GM19324 (cell line): ENCODE results near the gene SELENOW.
"Not testable (repeated sequence)": the region's sequence is repeated elsewhere in the genome, so short reads cannot be mapped to it uniquely, and the experiment has no call there.

Experiments
- ATAC-seq: cut with Tn5 transposase; IDR thresholded peaks from one replicate; pipeline ENCODE4 v1.9.1; 2021; ENCODE audit warnings: mild to moderate bottlenecking, moderate library complexity; ENCODE audit not compliant: unreplicated experiment, low FRiP score

Gene SELENOW

DNA sequence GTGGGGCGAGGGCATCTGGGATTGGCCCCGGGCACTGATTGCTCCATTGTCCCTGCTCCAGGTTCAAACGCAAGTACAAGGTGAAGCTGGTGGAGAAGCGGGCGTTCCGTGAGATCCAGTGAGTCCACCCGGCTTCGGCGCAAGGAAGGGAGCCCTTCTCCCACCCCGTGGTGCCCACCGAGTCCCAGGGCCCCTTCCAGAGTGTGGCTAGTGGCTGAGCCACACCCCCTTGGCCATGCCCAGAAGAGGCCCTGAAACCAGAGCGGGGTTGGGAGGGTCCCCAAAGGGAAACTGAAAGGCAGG lies 21.9 kb upstream of the SELENOW start:
- ATAC-seq: no peak

- no peak for ATAC-seq
These were observed 21.4 kb upstream of the SELENOW start for GRCh38 chr19:47756953-47757608.

- no peak for ATAC-seq
These were observed 20.7 kb upstream of the SELENOW start for GRCh38 chr19:47757617-47758442.

DNA sequence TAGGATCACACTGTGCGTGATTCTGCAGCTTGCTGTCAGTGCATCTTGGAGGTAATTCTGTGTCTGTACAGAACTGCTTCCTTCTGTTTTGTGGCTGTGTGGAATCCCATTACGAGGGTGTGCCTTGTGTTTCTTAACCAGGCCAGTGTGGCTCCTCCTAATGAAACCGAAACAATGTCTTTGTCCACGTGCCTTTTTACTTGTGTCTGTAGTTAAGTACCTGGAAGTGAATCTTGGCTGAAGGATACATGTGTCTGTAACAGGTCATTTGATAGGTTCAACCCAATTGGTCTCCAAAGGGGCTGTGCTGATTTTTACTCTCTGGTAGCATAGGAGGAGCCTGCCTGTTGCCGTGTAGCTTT lies 20.1 kb upstream of the SELENOW start:
- no peak for ATAC-seq

GRCh38 chr19:47760632-47760999 lies 17.9 kb upstream of the SELENOW start:
- no peak for ATAC-seq

DNA sequence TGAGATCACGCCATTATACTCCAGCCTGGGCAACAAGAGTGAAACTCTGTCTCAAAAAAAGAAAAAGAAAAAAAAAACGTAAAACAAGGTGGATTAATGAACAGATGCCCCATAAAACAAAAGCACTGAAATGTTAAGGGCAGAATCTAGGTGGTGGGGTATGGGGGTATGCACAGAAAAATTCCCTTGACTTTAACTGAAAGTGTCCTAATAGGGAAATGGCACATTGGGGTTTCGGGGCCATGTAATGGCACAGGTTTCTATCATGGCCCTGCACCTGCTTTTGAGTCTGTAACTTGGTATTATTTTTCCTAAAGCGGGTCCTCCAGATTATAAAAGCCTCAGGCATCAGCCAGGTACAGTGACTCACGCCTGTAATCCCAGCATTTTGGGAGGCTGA lies 16.9 kb upstream of the SELENOW start:
- no peak for ATAC-seq

DNA sequence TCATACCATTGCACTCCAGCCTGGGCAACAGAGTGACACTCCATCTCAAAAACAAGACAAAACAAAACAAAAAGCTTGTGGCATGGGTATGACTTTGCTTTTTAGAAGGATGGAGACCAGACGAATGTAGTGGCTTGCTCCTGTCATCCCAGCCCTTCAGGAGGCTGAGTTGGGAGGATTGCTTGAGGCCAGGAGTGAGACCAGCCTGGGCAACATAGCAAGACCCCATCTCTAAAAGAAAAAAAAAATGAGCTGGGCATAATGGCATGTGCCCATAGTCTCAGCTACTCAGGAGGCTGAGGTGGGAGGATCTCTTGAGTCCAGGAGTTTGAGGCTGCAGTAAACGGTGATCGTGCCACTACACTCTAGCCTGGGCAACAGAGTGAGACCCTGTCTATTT lies 16.4 kb upstream of the SELENOW start:
- no peak for ATAC-seq

DNA sequence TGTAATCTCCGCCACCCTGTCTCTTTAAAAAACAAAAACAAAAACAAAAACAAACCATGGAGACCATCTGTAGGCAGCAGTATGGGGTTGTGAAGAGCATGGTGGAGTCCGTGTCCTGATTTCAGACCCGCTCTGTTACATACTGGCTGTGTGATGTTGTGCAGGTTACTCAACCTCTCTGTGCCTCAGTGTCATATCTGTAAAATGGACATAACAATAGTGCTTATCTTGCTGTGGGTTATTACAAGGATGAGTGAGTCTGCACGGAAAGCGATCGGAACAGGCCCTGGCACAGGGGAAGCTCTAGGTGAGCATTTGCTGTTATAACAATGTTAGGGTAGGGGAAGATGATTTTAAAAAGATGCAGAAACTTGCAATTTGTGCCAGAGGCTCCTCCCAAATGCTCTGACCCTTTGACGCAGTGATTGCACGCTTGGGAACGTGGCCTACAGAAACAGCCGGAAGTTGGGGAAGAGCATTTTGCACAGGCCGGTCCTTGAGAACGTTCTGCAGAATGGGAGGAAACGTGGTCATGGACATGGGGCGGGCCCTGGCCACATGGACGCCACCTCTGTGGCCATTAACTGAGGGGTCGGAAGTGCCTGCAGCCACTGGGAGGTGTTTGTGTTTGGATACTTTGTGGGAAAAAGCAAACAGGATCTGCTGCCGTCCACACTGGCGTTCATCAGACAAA lies 15.7 kb upstream of the SELENOW start:
- ATAC-seq: no peak

GRCh38 chr19:47764705-47765104 lies 13.8 kb upstream of the SELENOW start:
- not testable (repeated sequence) for ATAC-seq

- no peak for ATAC-seq
These were observed 12.8 kb upstream of the SELENOW start for GRCh38 chr19:47765523-47766358.

GRCh38 chr19:47766359-47766620 lies 12.2 kb upstream of the SELENOW start:
- ATAC-seq: no peak

GRCh38 chr19:47766670-47767069 lies 11.8 kb upstream of the SELENOW start:
- no peak for ATAC-seq

DNA sequence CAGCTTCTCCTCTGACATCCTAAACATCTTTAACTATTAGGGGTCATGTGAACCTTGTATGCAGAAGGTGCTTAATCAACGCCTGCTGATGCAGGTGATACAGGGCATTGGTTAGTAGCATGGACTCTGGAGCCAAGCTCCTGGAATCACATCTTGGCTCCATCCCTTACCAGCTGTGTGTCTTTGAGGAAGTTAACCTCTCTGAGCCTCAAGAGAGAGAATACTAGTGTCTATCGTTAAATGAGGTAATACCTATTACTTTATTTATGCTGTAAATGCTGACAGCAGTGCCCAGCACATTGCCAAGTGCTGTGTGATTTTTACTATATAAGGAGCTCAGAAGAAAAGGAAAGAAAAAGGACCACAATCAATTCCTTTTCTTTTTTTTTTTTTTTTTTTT lies 11.2 kb upstream of the SELENOW start:
- ATAC-seq: no peak

- ATAC-seq: no peak
These were observed 9.9 kb upstream of the SELENOW start for GRCh38 chr19:47768604-47769003.

DNA sequence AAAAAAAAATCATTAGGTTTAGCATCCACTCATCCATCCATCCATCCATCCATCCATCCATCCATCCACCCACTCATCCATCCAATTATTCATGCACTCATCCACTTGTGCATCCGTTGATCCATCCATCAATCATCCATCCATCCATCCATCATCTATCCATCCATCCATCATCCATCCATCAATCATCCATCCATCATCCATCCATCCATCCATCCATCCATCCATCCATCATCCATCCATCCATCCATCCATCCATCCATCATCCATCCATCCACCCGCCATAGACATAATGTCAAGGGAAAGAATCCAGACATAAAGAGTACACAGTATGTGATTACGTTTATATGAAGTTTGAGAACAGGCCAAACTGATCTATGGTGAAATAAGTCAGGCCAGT lies 9.0 kb upstream of the SELENOW start:
- ATAC-seq: no peak

- ATAC-seq: not testable (repeated sequence)
These were observed 7.2 kb upstream of the SELENOW start for GRCh38 chr19:47771291-47771690.

DNA sequence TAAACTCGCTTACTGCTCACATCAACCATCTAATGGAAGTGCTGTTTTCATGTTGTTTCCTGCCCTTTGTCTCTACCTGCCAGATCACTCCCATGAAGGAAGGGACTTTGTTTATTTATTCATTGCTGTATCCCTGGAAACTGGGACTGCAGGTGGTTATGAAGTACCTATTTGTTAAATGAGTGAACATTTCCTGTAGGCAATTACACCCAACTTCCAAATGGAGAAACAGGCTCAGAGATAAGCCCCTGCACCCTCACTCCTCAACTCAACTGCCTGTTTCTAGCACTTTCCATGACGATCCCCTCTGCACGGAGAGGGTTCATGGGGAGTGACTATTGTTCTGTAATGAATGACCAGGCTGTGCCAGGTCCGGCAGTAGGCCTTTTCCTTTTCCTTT lies 1.9 kb upstream of the SELENOW start:
- no peak for ATAC-seq

GRCh38 chr19:47777245-47778048 lies 1.1 kb upstream of the SELENOW start:
- not testable (repeated sequence) for ATAC-seq

DNA sequence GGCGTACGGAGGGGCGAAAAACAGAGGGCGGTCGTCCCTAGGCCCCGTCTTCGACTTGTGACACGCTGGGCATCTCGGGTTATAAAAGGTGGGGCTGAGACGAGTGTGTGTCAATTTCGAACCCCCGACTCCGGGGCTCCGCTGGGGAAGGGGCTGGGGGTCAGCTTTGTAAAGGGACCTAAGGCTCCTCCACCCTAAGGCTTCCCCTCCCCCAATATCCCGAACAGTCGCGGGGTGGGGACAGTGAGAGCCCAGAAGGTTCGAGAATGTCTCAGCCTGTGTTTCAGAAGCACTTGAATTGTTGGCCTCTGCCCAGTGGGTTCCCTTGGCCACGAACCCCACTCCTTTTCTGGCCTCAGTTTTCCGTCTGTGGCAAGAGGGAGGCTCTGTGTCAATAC lies 450 bp downstream of the SELENOW start:
- peak; percentile 9 for ATAC-seq

DNA sequence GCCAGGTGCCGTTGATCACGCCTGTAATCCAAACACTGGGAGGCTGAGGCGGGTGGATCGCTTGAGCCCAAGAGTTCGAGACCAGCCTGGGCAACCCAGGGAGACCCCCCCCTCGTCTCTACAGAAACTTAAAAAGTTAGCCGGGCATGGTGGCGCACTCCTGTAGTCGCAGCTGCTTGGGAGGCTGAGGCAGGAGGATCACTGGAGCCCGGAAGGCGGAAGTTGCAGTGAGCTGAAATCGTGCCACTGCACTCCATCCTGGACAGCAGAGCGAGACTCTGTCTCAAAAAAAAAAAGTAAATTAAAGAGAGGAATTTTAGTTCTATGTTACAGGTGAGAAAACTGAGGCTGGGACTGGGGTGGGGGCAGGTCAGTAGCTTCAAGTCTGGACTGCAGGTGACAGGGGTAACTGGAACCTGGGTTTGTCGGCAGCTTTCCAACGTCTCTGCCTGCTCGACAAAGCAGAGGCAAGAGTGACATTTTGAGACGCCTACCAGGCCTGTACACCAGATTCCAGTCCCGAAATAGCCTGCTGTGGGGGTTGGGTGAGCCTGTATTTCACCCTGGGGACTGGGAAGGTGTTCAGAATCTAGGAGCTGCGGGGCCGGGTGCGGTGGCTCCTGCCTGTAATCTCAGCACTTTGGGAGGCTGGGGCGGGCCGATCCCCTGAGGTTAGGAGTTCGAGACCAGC lies 1.2 kb downstream of the SELENOW start:
- no peak for ATAC-seq
